GM18526 (cell line): Measurements from ENCODE around the gene KCND2.

Source experiments
- POLR2A ChIP-seq: IDR thresholded peaks from 3 replicates; pipeline ENCODE4 v1.6.1; 2011; ENCODE audit not compliant: insufficient read length; ENCODE audit errors: extremely low read depth

KCND2 gene

GRCh38 chr7:120272701-120273475 is at the start of gene KCND2:
Gene KCND2, plus strand, starts transcription at chr7:120273175.
- no peak for TF ChIP-seq POLR2A

- no peak for TF ChIP-seq POLR2A
These were observed 46.8 kb upstream of the KCND2 start for GRCh38 chr7:120226188-120226587.

- no peak for TF ChIP-seq POLR2A
These were observed 45.7 kb upstream of the KCND2 start for GRCh38 chr7:120227255-120227654.

GRCh38 chr7:120229084-120229483 is 43.9 kb upstream of the KCND2 start:
- no peak for TF ChIP-seq POLR2A

GRCh38 chr7:120233338-120233737 is 39.6 kb upstream of the KCND2 start:
- no peak for TF ChIP-seq POLR2A

- TF ChIP-seq POLR2A: no peak
These were observed 31.0 kb upstream of the KCND2 start for GRCh38 chr7:120241973-120242372.

- TF ChIP-seq POLR2A: no peak
These were observed 18.1 kb upstream of the KCND2 start for GRCh38 chr7:120254845-120255244.

- no peak for TF ChIP-seq POLR2A
These were observed 16.5 kb upstream of the KCND2 start for GRCh38 chr7:120256344-120257070.

- TF ChIP-seq POLR2A: no peak
These were observed 13.6 kb upstream of the KCND2 start for GRCh38 chr7:120259386-120259785.

- no peak for TF ChIP-seq POLR2A
These were observed 12.9 kb upstream of the KCND2 start for GRCh38 chr7:120260111-120260510.

GRCh38 chr7:120272261-120272660 is 714 bp upstream of the KCND2 start:
- no peak for TF ChIP-seq POLR2A

GRCh38 chr7:120273476-120273975 is 551 bp downstream of the KCND2 start:
- peak; percentile 48 for TF ChIP-seq POLR2A

- TF ChIP-seq POLR2A: no peak
These were observed 1.5 kb downstream of the KCND2 start for GRCh38 chr7:120274482-120274881.

- no peak for TF ChIP-seq POLR2A
These were observed 1.9 kb downstream of the KCND2 start for GRCh38 chr7:120274899-120275298.

GRCh38 chr7:120276720-120277119 is 3.7 kb downstream of the KCND2 start:
- TF ChIP-seq POLR2A: no peak

GRCh38 chr7:120278773-120279172 is 5.8 kb downstream of the KCND2 start:
- no peak for TF ChIP-seq POLR2A
